NB4 (cell line): Measurements from ENCODE around the gene SCIMP.

ENCODE experiments used
- CTCF ChIP-seq: IDR thresholded peaks from one replicate; pipeline ENCODE4 v1.5.1; 2012; ENCODE audit warnings: low read depth, low read length
- POLR2A ChIP-seq: IDR thresholded peaks from 2 replicates; pipeline ENCODE4 v1.6.1; 2011; ENCODE audit warnings: mild to moderate bottlenecking; ENCODE audit not compliant: insufficient read length; ENCODE audit errors: extremely low read depth

GRCh38 chr17:5219536-5219935 lies 15.1 kb downstream of the SCIMP start:
- TF ChIP-seq POLR2A = no peak
- no peak for TF ChIP-seq CTCF
